Measurements from ENCODE around the gene IGSF9B.

DNA sequence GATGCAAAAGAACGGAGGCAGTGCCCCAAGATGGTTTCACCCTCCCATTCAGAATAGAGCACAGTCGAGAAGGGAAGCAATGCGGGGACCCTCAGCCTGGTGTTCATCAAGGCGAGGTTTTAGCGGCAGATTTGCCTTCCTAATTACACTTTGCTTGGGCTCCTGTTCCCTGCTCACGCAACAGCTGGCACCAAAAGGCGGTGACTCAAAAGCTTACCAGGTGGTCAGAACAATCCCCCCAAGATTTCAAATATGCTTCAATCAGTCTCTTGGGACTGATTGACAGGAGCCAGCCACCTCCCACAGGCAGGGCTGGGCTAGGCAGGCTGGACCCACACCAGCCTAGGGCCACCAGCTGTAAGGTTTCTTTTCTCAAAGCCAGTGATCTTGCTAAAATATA lies 14.2 kb downstream of the IGSF9B start:
- TF ChIP-seq, protein P1, sequence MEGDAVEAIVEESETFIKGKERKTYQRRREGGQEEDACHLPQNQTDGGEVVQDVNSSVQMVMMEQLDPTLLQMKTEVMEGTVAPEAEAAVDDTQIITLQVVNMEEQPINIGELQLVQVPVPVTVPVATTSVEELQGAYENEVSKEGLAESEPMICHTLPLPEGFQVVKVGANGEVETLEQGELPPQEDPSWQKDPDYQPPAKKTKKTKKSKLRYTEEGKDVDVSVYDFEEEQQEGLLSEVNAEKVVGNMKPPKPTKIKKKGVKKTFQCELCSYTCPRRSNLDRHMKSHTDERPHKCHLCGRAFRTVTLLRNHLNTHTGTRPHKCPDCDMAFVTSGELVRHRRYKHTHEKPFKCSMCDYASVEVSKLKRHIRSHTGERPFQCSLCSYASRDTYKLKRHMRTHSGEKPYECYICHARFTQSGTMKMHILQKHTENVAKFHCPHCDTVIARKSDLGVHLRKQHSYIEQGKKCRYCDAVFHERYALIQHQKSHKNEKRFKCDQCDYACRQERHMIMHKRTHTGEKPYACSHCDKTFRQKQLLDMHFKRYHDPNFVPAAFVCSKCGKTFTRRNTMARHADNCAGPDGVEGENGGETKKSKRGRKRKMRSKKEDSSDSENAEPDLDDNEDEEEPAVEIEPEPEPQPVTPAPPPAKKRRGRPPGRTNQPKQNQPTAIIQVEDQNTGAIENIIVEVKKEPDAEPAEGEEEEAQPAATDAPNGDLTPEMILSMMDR (IDR thresholded peaks at IDR 0.05): no peak
- no peak for TF ChIP-seq POLR2AphosphoS5 (IDR thresholded peaks at IDR 0.05)

Data from prostate gland (tissue), 2 donors.